Skeletal muscle tissue (tissue), 4 donors: ENCODE measurements around the gene DMRT2. TPM values are rescaled to one million over a fixed set of nuclear protein-coding genes. Genes with fewer than 3 reads are reported as not detected.

Source experiments
- H3K27ac ChIP-seq: one replicate; pipeline ENCODE4 v1.7.0; 2013; ENCODE audit warnings: mild to moderate bottlenecking, low read depth, low read length, inconsistent platforms
- H3K27me3 ChIP-seq, 3 donors: one replicate each; pipeline ENCODE4 v1.7.0; 2013; ENCODE audit warnings: low read length in 3 of 3; ENCODE audit not compliant: control insufficient read depth in 3 of 3, insufficient read depth in 3 of 3
- H3K36me3 ChIP-seq, 3 donors: one replicate each; pipeline ENCODE4 v1.7.0; 2013; ENCODE audit warnings: low read length in 3 of 3; ENCODE audit not compliant: control insufficient read depth in 3 of 3, insufficient read depth in 3 of 3
- H3K4me1 ChIP-seq, 3 donors: one replicate each; pipeline ENCODE4 v1.7.0; 2013; ENCODE audit warnings: low read length in 3 of 3, mild to moderate bottlenecking in 3 of 3; ENCODE audit not compliant: control insufficient read depth in 3 of 3, insufficient read depth in 3 of 3
- H3K4me3 ChIP-seq, 3 donors: one replicate each; pipeline ENCODE4 v1.7.0; 2013; ENCODE audit warnings: low read length in 3 of 3
- H3K9ac ChIP-seq, 3 donors: one replicate each; pipeline ENCODE4 v1.7.0; 2013; ENCODE audit warnings: low read length in 3 of 3, mild to moderate bottlenecking in 3 of 3, moderate library complexity in 2 of 3, low read depth in 1 of 3
- H3K9me3 ChIP-seq, 3 donors: one replicate each; pipeline ENCODE4 v1.7.0; 2013; ENCODE audit warnings: low read length in 3 of 3; ENCODE audit not compliant: control insufficient read depth in 3 of 3
- total RNA-seq: library from RNA; depleted of rRNA; stranded (reverse); fragments of >200 nt; gene quantifications from one replicate; pipeline ENCODE4 v1.2.3, GENCODE V29; 2014
- donor health status: Osteomylitis.

The DMRT2 gene
- total RNA-seq, 1 donor from 2014 or later: 23.5 TPM

DNA sequence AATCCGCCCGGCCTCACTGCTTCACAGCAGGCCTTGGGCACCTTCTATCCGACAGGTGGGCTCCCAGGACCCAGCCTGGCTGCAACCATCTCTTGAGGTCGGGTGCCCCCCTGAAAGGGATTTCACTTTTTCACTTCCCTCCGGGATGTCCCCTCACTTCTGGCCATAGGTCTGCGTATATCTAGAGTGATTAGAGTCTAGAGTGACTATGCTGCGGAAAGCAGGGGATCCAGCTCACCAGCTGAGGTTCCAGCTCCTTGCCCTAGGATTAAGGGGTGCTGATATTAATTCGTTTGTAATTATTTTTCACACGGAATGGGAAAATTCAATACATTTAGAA, 3.1 kb downstream of the DMRT2 start:
- no peaks in the 10 kb centered on the region for H3K9me3 ChIP-seq
- H3K4me3 ChIP-seq: no peak overlapping the region
- no peaks in the 10 kb centered on the region for H3K36me3 ChIP-seq
- H3K4me1 ChIP-seq: peaks cover 25 to 37% (median 26%) of the 10 kb centered on the region in 3 donors
- no peak overlapping the region for H3K27ac ChIP-seq
- H3K9ac ChIP-seq: peak overlapping the region in 1 of 3 donors; percentile 17
- peaks cover 38 to 51% (median 42%) of the 10 kb centered on the region in 3 donors for H3K27me3 ChIP-seq

DNA sequence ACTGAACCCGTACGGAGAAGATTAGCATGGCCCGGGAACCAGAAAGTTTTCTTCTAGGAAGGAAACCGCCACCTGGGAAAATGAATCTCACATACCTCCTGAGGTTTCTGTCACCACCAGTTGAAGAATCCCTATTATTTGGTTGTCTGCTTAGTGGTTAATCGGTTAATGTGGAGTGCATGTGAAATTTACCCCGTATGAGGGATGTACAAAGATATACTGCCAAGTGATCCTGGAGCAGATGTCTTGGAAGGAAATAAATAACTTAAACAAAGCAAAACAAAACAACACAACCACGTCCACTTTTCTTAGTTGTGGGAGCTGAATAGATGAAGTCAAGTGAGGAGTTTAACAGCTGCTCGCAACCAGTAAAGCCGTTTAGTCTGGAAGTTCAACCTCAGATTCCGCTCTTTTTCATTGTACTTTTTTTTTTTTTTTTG, 3.8 kb downstream of the DMRT2 start:
- no peak overlapping the region for H3K9ac ChIP-seq
- no peak overlapping the region for H3K4me3 ChIP-seq
- peaks cover 30 to 43% (median 35%) of the 10 kb centered on the region in 3 donors for H3K27me3 ChIP-seq
- no peaks in the 10 kb centered on the region for H3K9me3 ChIP-seq
- no peaks in the 10 kb centered on the region for H3K36me3 ChIP-seq
- H3K4me1 ChIP-seq: peaks cover 24 to 29% (median 25%) of the 10 kb centered on the region in 3 donors
- H3K27ac ChIP-seq: no peak overlapping the region

DNA sequence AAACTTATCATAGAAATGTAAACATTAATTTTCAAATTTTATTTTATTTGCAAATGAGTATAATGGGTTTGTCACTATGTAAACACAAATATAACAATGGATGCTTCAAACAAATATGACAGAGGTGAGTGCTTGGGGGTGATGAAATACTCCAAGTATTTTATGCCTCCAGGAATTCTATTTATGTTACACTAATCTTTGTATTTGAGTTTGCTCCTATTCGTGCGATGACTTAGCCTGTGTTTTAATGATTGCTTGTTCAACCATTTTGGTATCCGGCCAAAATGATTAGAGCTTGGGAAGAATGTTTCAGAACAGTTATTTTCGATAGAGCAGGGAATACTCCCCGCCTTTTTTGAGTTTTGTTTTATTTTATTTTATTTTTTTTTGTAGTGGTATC, 5.0 kb downstream of the DMRT2 start:
- Histone ChIP-seq H3K27ac (no peak overlapping the region), H3K4me3 (no peak overlapping the region), H3K4me1 (peaks cover 18 to 23% (median 20%) of the 10 kb centered on the region in 3 donors), H3K9ac (no peak overlapping the region), H3K9me3 (no peaks in the 10 kb centered on the region), H3K27me3 (peaks cover 28 to 42% (median 30%) of the 10 kb centered on the region in 3 donors), H3K36me3 (no peaks in the 10 kb centered on the region)

DNA sequence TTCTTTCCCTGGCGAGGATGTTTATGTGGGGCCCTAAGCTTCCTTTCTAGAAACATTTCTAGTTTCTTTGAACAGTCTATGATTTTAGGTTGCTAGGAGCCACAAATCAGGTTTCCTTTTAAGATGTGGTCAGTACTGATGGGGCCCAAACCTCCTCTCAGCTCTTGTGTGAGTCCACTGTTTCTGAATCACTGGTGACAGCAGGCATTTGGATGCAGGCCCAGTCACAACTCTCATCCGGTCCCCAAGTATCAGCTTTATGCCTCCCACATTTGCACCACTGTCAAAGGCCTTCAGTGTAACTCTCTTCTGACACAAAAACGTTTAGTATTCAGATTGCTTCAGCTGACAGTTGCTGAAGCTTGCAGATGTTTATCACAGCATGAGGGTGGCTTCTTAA, 7.8 kb downstream of the DMRT2 start:
- no peak overlapping the region for H3K4me3 ChIP-seq
- H3K36me3 ChIP-seq: no peaks in the 10 kb centered on the region
- no peak overlapping the region for H3K27ac ChIP-seq
- H3K9me3 ChIP-seq: no peaks in the 10 kb centered on the region
- H3K27me3 ChIP-seq: peaks cover 14 to 17% (median 15%) of the 10 kb centered on the region in 3 donors
- peaks cover 2 to 4% (median 2%) of the 10 kb centered on the region in 3 donors for H3K4me1 ChIP-seq
- H3K9ac ChIP-seq: no peak overlapping the region

DNA sequence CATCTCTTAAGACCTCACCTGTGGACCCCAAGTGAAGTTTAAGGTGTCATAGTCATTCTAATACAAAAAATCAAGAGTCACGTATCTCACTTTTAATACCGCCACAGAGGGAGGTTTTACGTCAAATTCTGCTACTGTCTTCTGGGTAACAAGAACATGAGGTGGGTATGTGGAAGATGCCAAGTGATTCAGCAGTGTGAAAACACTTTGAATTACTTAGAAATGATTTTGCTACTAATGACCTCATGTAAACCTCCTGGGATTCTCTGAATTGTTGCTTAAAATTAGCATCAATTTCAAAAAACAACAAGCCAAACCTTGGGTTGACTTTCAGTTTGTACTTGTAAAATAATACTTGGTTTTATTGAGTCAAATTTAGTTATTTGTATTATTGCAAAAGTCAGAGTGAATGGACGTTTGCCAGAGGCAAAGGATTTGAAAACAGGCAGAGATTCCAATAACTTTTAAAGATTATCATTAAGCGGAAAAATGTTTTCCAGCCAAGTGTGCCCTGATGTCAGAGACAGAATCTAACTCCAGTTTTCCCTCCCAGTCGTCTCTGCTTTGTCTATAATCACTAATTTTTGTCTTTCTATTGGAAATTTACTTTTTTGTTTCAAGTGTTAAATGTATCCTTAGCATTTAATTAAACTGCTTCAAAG, 8.8 kb downstream of the DMRT2 start:
- Histone ChIP-seq H3K9me3 (no peaks in the 10 kb centered on the region), H3K9ac (no peak overlapping the region), H3K36me3 (no peaks in the 10 kb centered on the region), H3K4me3 (no peak overlapping the region), H3K27ac (no peak overlapping the region), H3K4me1 (no peaks in the 10 kb centered on the region), H3K27me3 (peaks cover 6 to 10% (median 7%) of the 10 kb centered on the region in 3 donors)

DNA sequence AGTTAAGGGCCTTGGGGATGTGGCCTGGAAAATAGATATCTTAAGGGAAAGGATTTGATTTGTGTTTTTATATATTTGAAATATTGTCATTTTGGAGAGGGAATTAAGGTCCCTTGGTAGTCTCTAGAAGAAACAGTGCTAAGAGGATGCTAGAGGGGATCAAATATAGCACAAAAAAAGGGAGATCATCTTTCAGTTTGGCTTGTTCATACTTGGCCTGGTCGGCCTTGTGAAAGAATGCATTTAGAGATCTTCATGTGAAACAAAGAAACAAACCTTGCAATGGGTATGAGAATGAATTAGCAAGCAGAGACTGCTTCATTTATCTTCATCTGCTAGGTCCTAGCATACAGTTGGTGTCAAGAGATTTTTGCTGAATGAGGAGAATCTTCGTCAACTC, 15.0 kb downstream of the DMRT2 start:
- H3K4me1 ChIP-seq: no peaks in the 10 kb centered on the region

DNA sequence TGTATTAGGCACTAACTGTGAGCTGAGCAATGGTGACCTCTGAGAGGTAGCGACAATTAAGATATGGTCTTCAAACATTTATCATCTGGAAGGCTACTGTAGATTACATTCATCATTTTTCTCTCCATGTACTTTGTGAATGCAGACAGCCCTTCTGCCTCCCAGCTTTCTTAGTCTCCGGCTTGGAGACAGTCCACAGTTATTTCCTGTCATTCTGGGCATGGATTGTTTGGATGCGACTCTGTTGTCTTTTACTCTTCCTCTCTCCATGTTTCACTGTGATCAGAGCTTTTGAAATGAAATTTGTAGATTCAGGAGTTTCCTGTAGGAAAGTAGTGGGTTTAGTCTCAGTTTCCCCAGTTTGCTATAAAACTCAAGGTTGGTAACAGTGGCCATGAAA, 20.5 kb downstream of the DMRT2 start:
- Histone ChIP-seq H3K4me3 (no peak overlapping the region), H3K9ac (no peak overlapping the region), H3K36me3 (no peaks in the 10 kb centered on the region), H3K27ac (no peak overlapping the region), H3K9me3 (no peaks in the 10 kb centered on the region), H3K4me1 (no peaks in the 10 kb centered on the region), H3K27me3 (no peaks in the 10 kb centered on the region)

More for the DNA sequence above, 15.0 kb downstream of the DMRT2 start:
- Histone ChIP-seq H3K9me3 (no peaks in the 10 kb centered on the region), H3K9ac (no peak overlapping the region), H3K36me3 (no peaks in the 10 kb centered on the region), H3K4me3 (no peak overlapping the region), H3K27me3 (no peaks in the 10 kb centered on the region), H3K27ac (no peak overlapping the region)

DNA sequence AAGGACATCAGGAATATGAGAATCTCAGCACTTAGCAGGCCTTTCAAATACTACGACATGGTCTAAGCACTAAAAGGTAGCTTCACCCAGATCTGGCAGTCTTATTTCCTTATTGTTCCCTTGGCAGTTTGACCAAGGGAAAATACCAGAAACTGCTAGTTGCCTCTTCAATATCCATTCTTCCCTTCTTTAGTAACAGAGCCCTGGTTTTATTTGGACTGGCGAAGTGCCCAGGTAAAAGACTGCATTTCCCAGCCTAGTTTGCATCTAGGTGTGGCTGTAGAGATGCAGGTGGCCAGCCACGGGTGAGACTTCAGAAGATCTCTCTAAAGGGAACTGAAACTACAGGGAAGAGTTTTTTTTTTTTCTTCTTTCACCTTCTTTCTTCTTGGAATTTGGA, 21.6 kb downstream of the DMRT2 start:
- no peak overlapping the region for H3K4me3 ChIP-seq
- no peak overlapping the region for H3K9ac ChIP-seq
- no peaks in the 10 kb centered on the region for H3K27me3 ChIP-seq
- H3K9me3 ChIP-seq: no peaks in the 10 kb centered on the region
- H3K4me1 ChIP-seq: no peaks in the 10 kb centered on the region
- H3K27ac ChIP-seq: no peak overlapping the region
- no peaks in the 10 kb centered on the region for H3K36me3 ChIP-seq

DNA sequence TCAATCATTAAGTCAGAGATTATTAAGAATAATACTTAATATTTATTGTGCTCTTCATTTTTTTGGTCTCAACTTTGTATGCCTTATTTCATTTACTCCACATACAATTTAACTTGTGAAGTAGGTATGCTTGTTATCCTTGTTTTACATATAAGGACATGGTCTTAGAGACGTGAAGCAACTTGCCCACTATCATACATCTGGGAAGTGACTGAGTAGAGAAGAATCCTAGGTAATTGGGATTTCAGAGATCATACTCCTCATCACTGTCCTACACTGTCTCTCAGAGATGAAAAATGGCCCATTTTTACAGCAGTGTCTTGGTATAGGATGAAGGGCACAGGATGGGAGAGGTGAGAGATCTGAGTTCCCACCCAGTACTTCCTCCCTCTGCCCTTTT, 23.3 kb downstream of the DMRT2 start:
- no peak overlapping the region for H3K4me3 ChIP-seq
- no peaks in the 10 kb centered on the region for H3K9me3 ChIP-seq
- H3K4me1 ChIP-seq: no peaks in the 10 kb centered on the region
- no peaks in the 10 kb centered on the region for H3K36me3 ChIP-seq
- H3K9ac ChIP-seq: no peak overlapping the region
- H3K27me3 ChIP-seq: no peaks in the 10 kb centered on the region
- H3K27ac ChIP-seq: no peak overlapping the region

DNA sequence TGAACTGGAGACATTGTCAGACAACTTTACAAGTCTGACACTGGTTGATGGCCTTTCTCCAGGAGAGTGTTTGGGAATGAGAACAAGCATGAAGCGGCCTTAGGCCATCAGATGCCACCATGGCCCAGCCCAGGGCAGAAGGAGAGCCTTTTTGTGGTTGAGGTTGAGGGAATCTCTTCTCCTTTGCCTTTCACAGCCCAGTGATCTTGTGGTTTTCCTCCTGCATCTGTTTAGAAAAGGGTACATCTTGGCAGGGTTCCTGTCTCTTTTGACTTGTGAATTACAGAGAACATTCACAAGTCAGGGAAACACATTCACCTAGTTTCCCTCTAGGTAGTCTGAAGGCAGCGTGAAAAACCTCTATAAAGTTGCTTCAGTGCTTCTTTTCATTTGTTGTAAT, 27.5 kb downstream of the DMRT2 start:
- Histone ChIP-seq H3K9ac (no peak overlapping the region), H3K9me3 (no peaks in the 10 kb centered on the region), H3K4me3 (no peak overlapping the region), H3K36me3 (no peaks in the 10 kb centered on the region), H3K27ac (no peak overlapping the region), H3K27me3 (no peaks in the 10 kb centered on the region), H3K4me1 (no peaks in the 10 kb centered on the region)
